GM12878 (cell line): Measurements from ENCODE around the gene MRPS14. TPM values are rescaled to one million over a fixed set of nuclear protein-coding genes. Genes with fewer than 3 reads are reported as not detected.

Source experiments
- CEBPB ChIP-seq, 2 experiments: fragments of 150-350 bp in 1 of 2; IDR thresholded peaks; 2 replicates each; pipeline ENCODE4 v1.6.1; 2012 to 2014; ENCODE audit warnings: low read depth in 2 of 2, low read length in 2 of 2, borderline replicate concordance in 1 of 2, inconsistent platforms in 1 of 2
- CHD1 ChIP-seq: IDR thresholded peaks from 2 replicates; pipeline ENCODE4 v1.6.1; 2012; ENCODE audit warnings: low read depth, low read length, improper control_type of control experiment
- CHD2 ChIP-seq: IDR thresholded peaks from 2 replicates; pipeline ENCODE4 v1.6.1; 2011; ENCODE audit warnings: low read depth, low read length, improper control_type of control experiment, borderline replicate concordance
- CHD4 ChIP-seq: fragments of 200-600 bp; sonication (generic); IDR thresholded peaks from 2 replicates; pipeline ENCODE4 v1.6.1; 2016; ENCODE audit warnings: mild to moderate bottlenecking
- ESRRA ChIP-seq: IDR thresholded peaks from 2 replicates; pipeline ENCODE4 v1.6.1; 2012; ENCODE audit warnings: mild to moderate bottlenecking, low read length, improper control_type of control experiment
- FOXM1 ChIP-seq: IDR thresholded peaks from 2 replicates; pipeline ENCODE4 v1.6.1; 2012; ENCODE audit warnings: low read depth, mild to moderate bottlenecking, inconsistent platforms, low read length, moderate library complexity
- GABPA ChIP-seq: IDR thresholded peaks from 2 replicates; pipeline ENCODE4 v1.6.1; 2014; ENCODE audit warnings: antibody characterized with exemption, low read depth, mild to moderate bottlenecking, inconsistent platforms
- IKZF2 ChIP-seq, 2 experiments: fragments of 450-650 bp; IDR thresholded peaks; 2 replicates each; pipeline ENCODE4 v1.6.1; 2017; ENCODE audit warnings: mild to moderate bottlenecking in 2 of 2, moderate library complexity in 2 of 2
- MLLT1 ChIP-seq: fragments of 450-650 bp; IDR thresholded peaks from 2 replicates; pipeline ENCODE4 v1.6.1; 2016; ENCODE audit warnings: mild to moderate bottlenecking
- MXI1 ChIP-seq: fragments of 150-350 bp; IDR thresholded peaks from 2 replicates; pipeline ENCODE4 v1.6.1; 2011; ENCODE audit warnings: low read depth, mild to moderate bottlenecking, inconsistent platforms, low read length, improper control_type of control experiment
- MYB ChIP-seq: fragments of 150-350 bp; IDR thresholded peaks from 2 replicates; pipeline ENCODE4 v1.6.1; 2014; ENCODE audit warnings: mild to moderate bottlenecking, low read depth, low read length, borderline replicate concordance
- MYC ChIP-seq: IDR thresholded peaks from 2 replicates; pipeline ENCODE4 v1.6.1; 2011; ENCODE audit warnings: mild to moderate bottlenecking, low read length, moderate library complexity, inconsistent platforms; ENCODE audit not compliant: insufficient read depth, insufficient replicate concordance, insufficient read length, severe bottlenecking
- NBN ChIP-seq: fragments of 450-650 bp; IDR thresholded peaks from 2 replicates; pipeline ENCODE4 v1.6.1; 2016
- PML ChIP-seq: IDR thresholded peaks from 2 replicates; pipeline ENCODE4 v1.6.1; 2012; ENCODE audit warnings: low read length, inconsistent platforms
- RAD51 ChIP-seq: fragments of 450-650 bp; IDR thresholded peaks from 2 replicates; pipeline ENCODE4 v1.6.1; 2016; ENCODE audit warnings: moderate library complexity, mild to moderate bottlenecking, inconsistent platforms
- RCOR1 ChIP-seq: conservative IDR thresholded peaks from 2 replicates; pipeline ENCODE4 v1.6.1; 2012; ENCODE audit warnings: low read depth, low read length, improper control_type of control experiment
- RELB ChIP-seq: fragments of 450-650 bp; IDR thresholded peaks from 2 replicates; pipeline ENCODE4 v1.6.1; 2017; ENCODE audit warnings: low read depth, mild to moderate bottlenecking, moderate library complexity
- RUNX3 ChIP-seq: IDR thresholded peaks from 2 replicates; pipeline ENCODE4 v1.6.1; 2012; ENCODE audit warnings: low read length, inconsistent platforms
- SMAD5 ChIP-seq: IDR thresholded peaks from 2 replicates; pipeline ENCODE4 v1.6.1; 2016; ENCODE audit warnings: antibody characterized with exemption, low read depth
- STAT1 ChIP-seq: fragments of 450-650 bp; conservative IDR thresholded peaks from 2 replicates; pipeline ENCODE4 v1.6.1; 2014; ENCODE audit warnings: antibody characterized with exemption, mild to moderate bottlenecking
- TBL1XR1 ChIP-seq: IDR thresholded peaks from 2 replicates; pipeline ENCODE4 v1.6.1; 2012; ENCODE audit warnings: low read depth, low read length, improper control_type of control experiment
- TCF12 ChIP-seq: IDR thresholded peaks from 2 replicates; pipeline ENCODE4 v1.6.1; 2011; ENCODE audit warnings: low read depth, mild to moderate bottlenecking, low read length
- ZBTB11 ChIP-seq: fragments of 450-650 bp; formaldehyde crosslinking; IDR thresholded peaks from 2 replicates; pipeline ENCODE4 v1.5.0; 2022; ENCODE audit warnings: mild to moderate bottlenecking, missing genetic modification characterization
- ZNF207 ChIP-seq: fragments of 450-650 bp; IDR thresholded peaks from 2 replicates; pipeline ENCODE4 v1.6.1; 2014; ENCODE audit warnings: antibody characterized with exemption, mild to moderate bottlenecking, borderline replicate concordance
- polyA plus RNA-seq, 11 experiments: library from polyadenylated mRNA; depleted of rRNA in 4 of 11; unstranded in 6 of 11; stranded (reverse) in 5 of 11; fragments of >200 nt; fragmentation: Nextera tagmentation in 4 of 11; fragmentation: Illumina TruSeq in 1 of 11; extraction: Ambion mirVana in 4 of 11; extraction: Trizol in 1 of 11; gene quantifications; 1 replicate in 1 of 11; 2 replicates in 10 of 11; pipeline versions ENCODE4 v1.2.1 to v1.2.3, GENCODE V29; 2011 to 2016; ENCODE audit warnings: inconsistent platforms in 2 of 11, missing spikeins in 2 of 11, low read depth in 1 of 11
- total RNA-seq, 4 experiments: library from RNA; depleted of rRNA in 3 of 4; stranded (reverse); fragments of >200 nt in 3 of 4; fragmentation: Illumina TruSeq in 1 of 4; extraction: Trizol in 1 of 4; gene quantifications; 2 replicates each; pipeline versions ENCODE4 v1.2.1 to v1.2.3, GENCODE V29; 2013 to 2021
- TF ChIP-seq, protein P1 (sequence below): IDR thresholded peaks from 2 replicates; pipeline ENCODE4 v1.6.1; 2011; ENCODE audit warnings: low read depth, mild to moderate bottlenecking, low read length, moderate library complexity, borderline replicate concordance; ENCODE audit errors: extremely low read depth

MRPS14 gene
- total and polyA plus RNA-seq, 10 of the 15 experiments (the other 5 are each of a cell fraction or from before 2014, with no cell fraction given): 31.1 to 224 (median 50.4) TPM

DNA sequence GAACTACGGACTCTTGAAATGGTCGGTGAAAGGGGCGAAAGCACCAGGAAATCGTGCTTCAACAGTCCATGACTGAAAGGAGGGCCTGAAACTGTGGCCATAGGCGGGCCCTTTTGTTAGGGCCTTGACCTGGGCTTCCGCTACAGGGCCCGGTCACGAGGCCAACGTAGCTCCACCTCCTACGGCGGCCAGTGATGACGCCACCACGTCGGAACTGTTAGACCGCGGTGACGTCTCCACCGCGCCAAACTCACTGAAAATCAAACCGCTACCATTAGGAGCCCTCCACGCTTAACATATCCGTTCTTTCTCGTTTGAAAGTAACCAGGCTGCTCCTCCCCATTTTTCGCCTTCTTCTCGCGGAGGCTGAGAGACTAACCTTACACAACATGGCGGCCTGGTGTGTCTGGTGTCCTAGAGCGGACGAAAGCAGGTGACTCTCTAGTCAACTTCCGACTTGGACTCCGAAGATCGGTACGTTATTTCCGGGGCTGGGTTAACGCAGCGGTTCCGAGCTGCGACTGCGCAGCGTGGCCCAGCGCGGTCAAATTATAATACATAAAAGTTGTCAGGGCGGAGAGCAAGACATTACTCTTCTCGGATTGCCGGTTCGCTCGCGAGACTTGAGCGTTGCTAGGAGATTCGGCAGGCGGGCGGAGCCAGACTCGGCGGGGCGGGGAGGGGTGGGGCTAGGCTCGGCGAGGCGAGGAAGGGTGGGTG, 23.8 kb downstream of the MRPS14 start (continued):
- TF ChIP-seq FOXM1 (peak; percentile 67), ESRRA (no peak), RCOR1 (no peak), ZBTB11 (CRISPR knock-in tag) (peak; percentile 82), GABPA (peak; percentile 98), MLLT1 (peak; percentile 83), MYC (no peak), MXI1 (peak; percentile 89), NBN (peak; percentile 99), PML (peak; percentile 99), ZNF207 (peak; percentile 99; the same call in 1 of the 2 replicates), CHD1 (peak; percentile 66), SMAD5 (peak; percentile 94), CHD4 (no peak), CHD2 (peak; percentile 97), RUNX3 (peak; percentile 86), RAD51 (peak; percentile 95), MYB (peak; percentile 46; the same call in 1 of the 2 replicates), IKZF2 (IDR thresholded peaks at IDR 0.05) (peak in 1 of 2 experiments; percentile 46; a peak in 1 of 4 replicates), STAT1 (0 out of 2 replicates have a peak, but pooled peaks have one; percentile 85), TBL1XR1 (peak; percentile 36; the same call in 1 of the 2 replicates), RELB (peak; percentile 80), TCF12 (0 out of 2 replicates have a peak, but pooled peaks have one; percentile 3), CEBPB (IDR thresholded peaks at IDR 0.05; ENCODE audit: borderline replicate concordance in 1 of 2, low read depth in 2 of 2, low read length in 2 of 2) (no peak)
- TF ChIP-seq, protein P1, sequence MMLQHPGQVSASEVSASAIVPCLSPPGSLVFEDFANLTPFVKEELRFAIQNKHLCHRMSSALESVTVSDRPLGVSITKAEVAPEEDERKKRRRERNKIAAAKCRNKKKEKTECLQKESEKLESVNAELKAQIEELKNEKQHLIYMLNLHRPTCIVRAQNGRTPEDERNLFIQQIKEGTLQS: peak; percentile 79; the same call in 1 of the 2 replicates
